ENCODE measurements around the gene NRCAM. TPM values are rescaled to one million over a fixed set of nuclear protein-coding genes. Genes with fewer than 3 reads are reported as not detected.

The NRCAM gene
- total RNA-seq, 1 experiment from 2014 or later: 45.7 TPM

DNA sequence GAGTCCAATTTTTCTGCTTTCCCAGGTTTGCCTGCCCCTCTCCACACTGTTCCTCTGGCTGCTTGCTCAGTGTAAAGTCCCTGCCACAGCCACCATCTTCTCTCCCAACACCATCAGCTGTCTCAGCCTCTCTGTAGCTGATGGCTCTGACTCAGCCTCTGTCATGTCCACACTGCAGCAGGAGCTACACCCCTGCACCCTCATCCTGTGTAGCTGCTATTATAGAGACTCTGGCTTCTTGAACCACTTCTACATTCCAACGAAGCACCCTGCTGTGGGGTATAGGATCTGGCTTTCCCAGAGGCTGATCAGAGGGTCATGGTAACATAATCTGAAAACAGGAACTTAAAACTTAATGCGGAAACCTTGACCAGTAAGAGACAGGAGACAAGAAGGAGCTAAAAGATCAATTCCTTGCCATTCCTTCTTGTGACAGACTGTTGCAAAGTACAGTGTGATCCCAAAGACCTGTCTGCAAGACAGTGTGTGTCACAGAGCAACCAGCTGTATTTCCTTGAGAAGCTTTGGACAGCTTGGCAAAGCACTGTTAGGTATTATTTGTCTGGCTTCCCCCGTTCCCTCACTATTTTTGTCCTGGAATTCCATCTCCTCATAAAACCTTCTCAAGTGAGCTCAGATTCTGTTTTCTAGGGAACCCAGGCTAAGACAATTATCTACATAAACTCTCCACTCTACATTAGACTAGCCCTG, 42.3 kb downstream of the NRCAM start:
- BruUV-seq (replicated peaks): no TSS peak
- DNase-seq (ENCODE audit: low spot score): peak; percentile 81
- Histone ChIP-seq H3K36me3 (ENCODE audit: insufficient read depth, low read length, poor library complexity, severe bottlenecking) (no peaks in the 10 kb centered on the region), H3K27ac (ENCODE audit: low read depth, low read length, poor library complexity, severe bottlenecking) (peak overlapping the region; percentile 94), H3K4me3 (ENCODE audit: low read depth, low read length, poor library complexity, severe bottlenecking) (no peak overlapping the region), H3K9me3 (ENCODE audit: low read depth, low read length, poor library complexity, severe bottlenecking) (no peaks in the 10 kb centered on the region), H3K4me1 (ENCODE audit: insufficient read depth, low read length, poor library complexity, severe bottlenecking) (peaks cover 68% of the 10 kb centered on the region), H3K27me3 (replicated peaks; ENCODE audit: insufficient read depth, low read depth, low read length, poor library complexity) (no peaks in the 10 kb centered on the region)
- intact Hi-C loops (cut with micrococcal nuclease; ENCODE audit: unreplicated experiment): no loop called here
- TF ChIP-seq EZH2 (IDR thresholded peaks at IDR 0.05; ENCODE audit: borderline replicate concordance, low read depth, low read length, poor library complexity, severe bottlenecking): no peak
- no peak for TF ChIP-seq CTCF (conservative IDR thresholded peaks at IDR 0.05; ENCODE audit: low read depth, low read length)
- ChIA-PET CTCF (no interaction called here), POLR2A (ENCODE audit: low non-redundant PET) (no interaction called here)

GRCh38 chr7:108413337-108413736, 42.9 kb downstream of the NRCAM start:
- no peaks in the 10 kb centered on the region for H3K9me3 ChIP-seq (ENCODE audit: low read depth, low read length, poor library complexity, severe bottlenecking)
- intact Hi-C loops (cut with micrococcal nuclease; ENCODE audit: unreplicated experiment): no loop called here
- no peak for DNase-seq (ENCODE audit: low spot score)
- no peaks in the 10 kb centered on the region for H3K27me3 ChIP-seq (replicated peaks; ENCODE audit: insufficient read depth, low read depth, low read length, poor library complexity)
- no peak for TF ChIP-seq CTCF (conservative IDR thresholded peaks at IDR 0.05; ENCODE audit: low read depth, low read length)
- TF ChIP-seq EZH2 (IDR thresholded peaks at IDR 0.05; ENCODE audit: borderline replicate concordance, low read depth, low read length, poor library complexity, severe bottlenecking): no peak
- ChIA-PET POLR2A (ENCODE audit: low non-redundant PET) (no interaction called here), CTCF (no interaction called here)
- BruUV-seq (replicated peaks): no TSS peak
- no peak overlapping the region for H3K4me3 ChIP-seq (ENCODE audit: low read depth, low read length, poor library complexity, severe bottlenecking)
- peak overlapping the region; percentile 94 for H3K27ac ChIP-seq (ENCODE audit: low read depth, low read length, poor library complexity, severe bottlenecking)
- no peaks in the 10 kb centered on the region for H3K36me3 ChIP-seq (ENCODE audit: insufficient read depth, low read length, poor library complexity, severe bottlenecking)
- peaks cover 68% of the 10 kb centered on the region for H3K4me1 ChIP-seq (ENCODE audit: insufficient read depth, low read length, poor library complexity, severe bottlenecking)

- Histone ChIP-seq H3K27ac (ENCODE audit: low read depth, low read length, poor library complexity, severe bottlenecking) (peak overlapping the region; percentile 39), H3K9me3 (ENCODE audit: low read depth, low read length, poor library complexity, severe bottlenecking) (no peaks in the 10 kb centered on the region), H3K4me1 (ENCODE audit: insufficient read depth, low read length, poor library complexity, severe bottlenecking) (peaks cover 53% of the 10 kb centered on the region), H3K36me3 (ENCODE audit: insufficient read depth, low read length, poor library complexity, severe bottlenecking) (no peaks in the 10 kb centered on the region), H3K27me3 (replicated peaks; ENCODE audit: insufficient read depth, low read depth, low read length, poor library complexity) (no peaks in the 10 kb centered on the region), H3K4me3 (ENCODE audit: low read depth, low read length, poor library complexity, severe bottlenecking) (no peak overlapping the region)
- ChIA-PET POLR2A (ENCODE audit: low non-redundant PET) (no interaction called here), CTCF (no interaction called here)
- intact Hi-C loops (cut with micrococcal nuclease; ENCODE audit: unreplicated experiment): no loop called here
- TF ChIP-seq EZH2 (IDR thresholded peaks at IDR 0.05; ENCODE audit: borderline replicate concordance, low read depth, low read length, poor library complexity, severe bottlenecking): no peak
- no peak for TF ChIP-seq CTCF (conservative IDR thresholded peaks at IDR 0.05; ENCODE audit: low read depth, low read length)
- BruUV-seq (replicated peaks): no TSS peak
- DNase-seq (ENCODE audit: low spot score): no peak
These were observed 47.1 kb downstream of the NRCAM start for GRCh38 chr7:108409146-108409545.

All from A673 (cell line).